Measurements from ENCODE around the gene AWAT2.

GRCh38 chrX:69996113-69996468 lies 53.6 kb downstream of the AWAT2 start:
- TF ChIP-seq POLR2A (IDR thresholded peaks at IDR 0.05): no peak
- TF ChIP-seq CTCF (IDR thresholded peaks at IDR 0.05): no peak

Data from thyroid gland (tissue), 4 donors.